ENCODE data around the gene REM1. TPM values are rescaled to one million over a fixed set of nuclear protein-coding genes. Genes with fewer than 3 reads are reported as not detected.
A peak's percentile ranks its signal among the peaks of the same experiment; 100 is the strongest.
"Not testable (repeated sequence)": the region's sequence is repeated elsewhere in the genome, so short reads cannot be mapped to it uniquely, and the experiment has no call there.

Gene REM1, protein sequence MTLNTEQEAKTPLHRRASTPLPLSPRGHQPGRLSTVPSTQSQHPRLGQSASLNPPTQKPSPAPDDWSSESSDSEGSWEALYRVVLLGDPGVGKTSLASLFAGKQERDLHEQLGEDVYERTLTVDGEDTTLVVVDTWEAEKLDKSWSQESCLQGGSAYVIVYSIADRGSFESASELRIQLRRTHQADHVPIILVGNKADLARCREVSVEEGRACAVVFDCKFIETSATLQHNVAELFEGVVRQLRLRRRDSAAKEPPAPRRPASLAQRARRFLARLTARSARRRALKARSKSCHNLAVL
- total RNA-seq: 31.0 TPM

DNA sequence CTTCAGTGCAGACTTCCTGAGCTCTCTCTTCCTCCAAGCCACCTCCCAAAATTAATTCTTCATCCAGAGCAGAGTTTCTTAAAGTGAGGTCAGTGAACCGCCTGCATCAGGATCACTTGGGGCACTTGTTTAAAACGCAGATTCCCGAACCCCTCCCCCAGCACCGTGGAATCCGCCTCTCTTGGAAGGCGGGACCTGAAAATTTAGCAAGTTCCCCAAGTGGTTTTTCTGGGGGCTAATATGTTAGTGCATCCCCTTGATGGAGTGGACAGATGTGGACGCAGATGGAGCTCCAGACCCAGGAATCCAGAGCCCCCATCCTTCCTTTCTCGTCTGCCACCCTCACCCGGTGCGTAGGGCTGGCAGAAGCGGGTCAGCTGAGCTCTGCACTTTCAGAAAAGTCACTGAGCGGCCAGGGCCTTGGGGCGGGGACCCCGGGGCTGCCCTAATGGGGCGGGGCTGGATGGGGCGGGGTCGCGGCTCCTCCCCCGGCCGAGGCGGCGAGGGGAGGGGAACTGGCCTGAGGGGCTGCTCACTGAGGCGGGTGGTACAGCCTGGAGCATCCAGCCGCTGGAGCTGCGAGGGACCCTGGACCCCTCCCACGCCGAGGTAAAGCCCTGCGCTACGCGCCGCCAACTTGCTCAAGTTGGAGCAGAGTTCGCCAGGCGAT lies at the start of gene REM1, which contains the start of gene DEFB124:
REM1 (plus strand) TSS at position 531 of the 670 bp plus-strand sequence. CDS start 1,158 bp downstream, outside the sequence.
DEFB124 (minus strand) TSS at position 370 of the 670 bp plus-strand sequence. CDS start 2,114 bp downstream, outside the sequence.
- no peaks in the 10 kb centered on the region for H3K9me3 ChIP-seq
- peak in 1 of 2 donors; percentile 77 for DNase-seq (ENCODE audit: low spot score in 2 of 2)
- H3K4me1 ChIP-seq: peaks cover 0 to 2% of the 10 kb centered on the region in 2 donors
- TF ChIP-seq, protein P1, sequence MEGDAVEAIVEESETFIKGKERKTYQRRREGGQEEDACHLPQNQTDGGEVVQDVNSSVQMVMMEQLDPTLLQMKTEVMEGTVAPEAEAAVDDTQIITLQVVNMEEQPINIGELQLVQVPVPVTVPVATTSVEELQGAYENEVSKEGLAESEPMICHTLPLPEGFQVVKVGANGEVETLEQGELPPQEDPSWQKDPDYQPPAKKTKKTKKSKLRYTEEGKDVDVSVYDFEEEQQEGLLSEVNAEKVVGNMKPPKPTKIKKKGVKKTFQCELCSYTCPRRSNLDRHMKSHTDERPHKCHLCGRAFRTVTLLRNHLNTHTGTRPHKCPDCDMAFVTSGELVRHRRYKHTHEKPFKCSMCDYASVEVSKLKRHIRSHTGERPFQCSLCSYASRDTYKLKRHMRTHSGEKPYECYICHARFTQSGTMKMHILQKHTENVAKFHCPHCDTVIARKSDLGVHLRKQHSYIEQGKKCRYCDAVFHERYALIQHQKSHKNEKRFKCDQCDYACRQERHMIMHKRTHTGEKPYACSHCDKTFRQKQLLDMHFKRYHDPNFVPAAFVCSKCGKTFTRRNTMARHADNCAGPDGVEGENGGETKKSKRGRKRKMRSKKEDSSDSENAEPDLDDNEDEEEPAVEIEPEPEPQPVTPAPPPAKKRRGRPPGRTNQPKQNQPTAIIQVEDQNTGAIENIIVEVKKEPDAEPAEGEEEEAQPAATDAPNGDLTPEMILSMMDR (IDR thresholded peaks at IDR 0.05): no peak
- intact Hi-C loops (cut with DNase I): loop anchor here (1.0 kb wide), 1 partner anchor 22 kb away; no protein-coding TSS in a partner anchor
- peak within 1 kb of the TSS; percentile 79 to 82 for H3K27ac ChIP-seq
- no peaks in the 10 kb centered on the region for H3K27me3 ChIP-seq
- H3K36me3 ChIP-seq: no peaks in the 10 kb centered on the region
- H3K4me3 ChIP-seq: peak within 1 kb of the TSS; percentile 62 to 82

DNA sequence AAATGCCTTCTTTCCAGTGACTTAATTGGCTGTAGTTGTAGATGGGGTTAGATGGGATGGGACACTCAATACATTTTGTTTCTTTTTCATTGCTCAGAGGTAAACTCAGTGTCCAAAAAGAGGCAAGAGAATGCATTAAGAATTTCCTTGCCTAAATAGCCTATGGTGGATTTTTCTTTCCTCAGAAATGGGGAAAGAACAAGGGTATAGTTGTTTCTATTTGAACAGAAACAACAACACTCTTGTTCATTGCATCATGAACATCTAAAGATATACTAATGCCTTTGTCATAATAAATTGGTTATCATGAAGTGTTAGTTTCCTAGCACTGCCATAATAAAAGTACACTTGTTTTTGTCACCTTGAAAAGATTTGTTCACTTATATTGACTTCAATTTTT lies 49.3 kb upstream of the REM1 start:
- TF ChIP-seq, protein P1 (IDR thresholded peaks at IDR 0.05): no peak
- no peaks in the 10 kb centered on the region for H3K27me3 ChIP-seq
- no peak for DNase-seq (ENCODE audit: low spot score in 2 of 2)
- H3K4me3 ChIP-seq: no peak overlapping the region
- intact Hi-C loops (cut with DNase I): no loop called here
- no peak overlapping the region for H3K27ac ChIP-seq
- peaks cover 0 to 8% of the 10 kb centered on the region in 2 donors for H3K9me3 ChIP-seq
- H3K4me1 ChIP-seq: no peaks in the 10 kb centered on the region
- H3K36me3 ChIP-seq: no peaks in the 10 kb centered on the region

DNA sequence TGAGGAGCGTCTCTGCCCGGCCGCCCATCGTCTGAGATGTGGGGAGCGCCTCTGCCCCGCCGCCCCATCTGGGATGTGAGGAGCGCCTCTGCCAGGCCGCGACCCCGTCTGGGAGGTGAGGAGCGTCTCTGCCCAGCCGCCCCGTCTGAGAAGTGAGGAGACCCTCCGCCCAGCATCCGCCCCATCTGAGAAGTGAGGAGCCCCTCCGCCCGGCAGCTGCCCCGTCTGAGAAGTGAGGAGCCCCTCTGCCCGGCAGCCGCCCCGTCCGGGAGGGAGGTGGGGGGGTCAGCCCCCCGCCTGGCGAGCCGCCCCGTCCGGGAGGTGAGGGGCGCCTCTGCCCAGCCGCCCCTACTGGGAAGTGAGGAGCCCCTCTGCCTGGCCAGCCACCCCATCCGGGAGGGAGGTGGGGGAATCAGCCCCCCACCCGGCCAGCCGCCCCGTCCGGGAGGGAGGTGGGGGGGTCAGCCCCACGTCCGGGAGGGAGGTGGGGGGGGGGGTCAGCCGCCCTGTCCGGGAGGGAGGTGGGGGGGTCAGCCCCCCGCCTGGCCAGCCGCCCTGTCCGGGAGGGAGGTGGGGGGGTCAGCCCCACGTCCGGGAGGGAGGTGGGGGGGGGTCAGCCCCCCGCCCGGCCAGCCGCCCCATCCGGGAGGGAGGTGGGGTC lies 48.1 kb upstream of the REM1 start:
- H3K9me3 ChIP-seq; H3K27ac ChIP-seq; H3K36me3 ChIP-seq; H3K4me3 ChIP-seq; H3K4me1 ChIP-seq; H3K27me3 ChIP-seq; intact Hi-C loops (cut with DNase I); DNase-seq (ENCODE audit: low spot score in 2 of 2): not testable (repeated sequence)

DNA sequence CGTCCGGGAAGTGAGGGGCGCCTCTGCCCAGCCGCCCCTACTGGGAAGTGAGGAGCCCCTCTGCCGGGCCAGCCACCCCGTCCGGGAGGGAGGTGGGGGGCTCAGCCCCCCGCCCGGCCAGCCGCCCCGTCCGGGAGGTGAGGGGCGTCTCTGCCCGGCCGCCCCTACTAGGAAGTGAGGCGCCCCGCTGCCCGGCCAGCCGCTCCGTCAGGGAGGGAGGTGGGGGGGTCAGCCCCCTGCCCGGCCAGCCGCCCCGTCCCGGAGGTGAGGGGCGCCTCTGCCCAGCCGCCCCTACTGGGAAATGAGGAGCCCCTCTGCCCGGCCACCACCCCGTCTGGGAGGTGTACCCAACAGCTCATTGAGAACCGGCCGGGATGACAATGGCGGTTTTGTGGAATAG lies 47.5 kb upstream of the REM1 start:
- H3K4me3 ChIP-seq; DNase-seq (ENCODE audit: low spot score in 2 of 2); H3K27ac ChIP-seq; intact Hi-C loops (cut with DNase I); H3K36me3 ChIP-seq; H3K4me1 ChIP-seq; H3K9me3 ChIP-seq; H3K27me3 ChIP-seq: not testable (repeated sequence)

DNA sequence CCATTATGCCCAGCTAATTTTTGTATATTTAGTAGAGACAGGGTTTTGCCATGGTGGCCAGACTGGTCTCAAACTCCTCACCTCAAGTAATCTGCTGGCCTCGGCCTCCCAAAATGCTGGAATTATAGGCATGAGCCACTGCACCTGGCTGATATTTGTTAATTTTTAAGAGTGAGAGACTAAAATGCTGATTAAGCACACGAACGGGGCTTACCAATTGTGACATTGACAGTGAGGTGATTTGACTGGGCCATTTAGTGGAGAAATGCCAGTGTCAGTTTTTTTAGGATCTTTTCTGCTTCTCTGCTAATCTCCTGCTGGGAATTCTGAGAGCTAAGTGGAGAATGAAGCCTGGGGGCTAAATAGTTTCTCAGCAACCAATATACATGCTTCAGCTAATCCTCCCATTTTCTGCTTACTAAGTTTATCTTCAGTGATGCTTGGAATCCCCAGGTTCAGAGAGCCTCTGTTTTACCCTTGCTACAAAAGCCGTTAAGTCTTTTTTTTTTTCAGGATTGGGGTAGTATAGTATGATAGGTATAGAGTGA lies 44.4 kb upstream of the REM1 start:
- TF ChIP-seq, protein P1 (IDR thresholded peaks at IDR 0.05): no peak
- Histone ChIP-seq H3K9me3 (peaks cover 0 to 8% of the 10 kb centered on the region in 2 donors), H3K27ac (no peak overlapping the region), H3K4me3 (no peak overlapping the region), H3K27me3 (no peaks in the 10 kb centered on the region), H3K36me3 (no peaks in the 10 kb centered on the region), H3K4me1 (no peaks in the 10 kb centered on the region)
- intact Hi-C loops (cut with DNase I): no loop called here
- DNase-seq (ENCODE audit: low spot score in 2 of 2): no peak

DNA sequence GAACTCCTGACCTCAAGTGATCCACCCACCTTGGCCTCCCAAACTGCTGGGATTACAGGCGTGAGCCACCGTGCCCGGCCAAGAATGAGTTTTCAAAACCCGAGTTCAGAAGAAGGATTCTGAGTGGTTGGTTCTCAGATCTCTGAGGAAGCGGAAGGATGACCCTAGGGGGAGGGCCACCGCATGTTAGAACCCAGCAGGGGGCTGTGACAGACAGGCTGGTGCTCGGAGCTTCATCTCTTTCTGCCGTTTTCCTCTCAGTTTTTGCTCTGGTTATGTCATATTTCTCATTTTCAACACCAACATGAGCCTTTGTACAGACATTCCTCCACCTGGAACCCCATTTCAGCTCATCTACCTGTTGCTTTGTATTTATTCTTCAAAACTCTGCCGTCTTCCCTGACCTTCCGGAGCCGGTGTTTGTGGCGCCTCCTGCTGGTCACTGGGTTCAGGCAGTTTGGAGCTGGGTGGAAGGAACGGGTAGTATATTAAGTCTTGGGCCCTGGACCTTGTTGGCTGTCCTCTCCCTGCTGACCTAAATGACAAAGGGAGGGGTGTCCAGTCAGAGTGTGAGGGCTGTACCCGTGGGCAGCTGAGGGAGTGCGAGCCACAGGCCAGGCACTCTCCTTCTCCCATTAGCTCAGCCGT lies 35.0 kb upstream of the REM1 start, which contains the start of gene DEFB123:
DEFB123 (plus strand) TSS at position 621 of the 648 bp plus-strand sequence. CDS start 67 bp downstream, outside the sequence.
- no peak within 1 kb of the TSS for H3K4me3 ChIP-seq
- H3K36me3 ChIP-seq: no peaks in the 10 kb centered on the region
- no peaks in the 10 kb centered on the region for H3K9me3 ChIP-seq
- no peaks in the 10 kb centered on the region for H3K4me1 ChIP-seq
- intact Hi-C loops (cut with DNase I): no loop called here
- TF ChIP-seq, protein P1 (IDR thresholded peaks at IDR 0.05): no peak
- DNase-seq (ENCODE audit: low spot score in 2 of 2): no peak
- H3K27ac ChIP-seq: no peak within 1 kb of the TSS
- no peaks in the 10 kb centered on the region for H3K27me3 ChIP-seq

All from ascending aorta (tissue), 2 donors.